HG03575 (cell line): ENCODE results near the gene MARCHF5.
"Not testable (repeated sequence)": the region's sequence is repeated elsewhere in the genome, so short reads cannot be mapped to it uniquely, and the experiment has no call there.

Experiments used
- ATAC-seq: cut with Tn5 transposase; IDR thresholded peaks from one replicate; pipeline ENCODE4 v1.9.1; 2021; ENCODE audit not compliant: unreplicated experiment, insufficient number of reproducible peaks, low FRiP score; ENCODE audit errors: extremely low read depth

Gene MARCHF5

DNA sequence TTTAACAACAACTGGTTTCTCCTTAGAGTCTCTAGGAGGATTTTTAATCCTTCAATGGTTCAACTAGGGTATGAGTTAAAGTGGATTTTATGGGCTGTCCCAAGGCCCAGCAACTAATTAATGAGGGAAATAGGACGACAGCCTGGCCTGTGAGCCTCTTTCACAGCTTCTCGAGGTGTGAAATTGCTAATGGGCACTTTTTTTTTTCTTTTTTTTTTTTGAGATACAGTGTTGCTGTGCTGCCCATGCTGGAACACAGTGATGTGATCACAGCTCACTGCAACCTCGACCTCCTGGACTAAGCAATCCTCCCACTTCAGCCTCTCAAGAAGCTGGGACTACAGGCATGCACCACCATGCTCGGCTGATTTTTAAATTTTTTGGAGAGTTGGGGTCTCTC, 87.0 kb downstream of the MARCHF5 start:
- ATAC-seq, result no peak

- no peak for ATAC-seq
These were observed 90.6 kb downstream of the MARCHF5 start for GRCh38 chr10:92381543-92381954.

DNA sequence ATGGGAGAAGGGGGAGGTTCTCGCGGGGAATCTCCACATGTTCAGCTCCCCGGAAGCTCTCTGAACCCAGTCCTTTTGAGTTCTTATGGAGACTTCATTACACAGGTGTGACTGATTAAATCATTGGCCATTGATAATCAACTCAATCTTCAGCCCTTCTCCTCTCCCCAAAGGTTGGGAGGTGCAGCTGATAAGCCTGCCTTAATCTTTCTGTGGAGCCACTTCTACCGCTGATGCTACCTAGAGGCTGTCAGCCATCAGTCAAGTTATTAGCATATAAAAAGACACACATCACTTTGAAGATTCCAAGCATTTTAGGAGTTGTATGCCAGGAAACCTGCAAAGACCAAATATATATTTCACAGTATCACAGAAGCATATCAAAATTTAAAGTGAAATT, 91.7 kb downstream of the MARCHF5 start:
- no peak for ATAC-seq

DNA sequence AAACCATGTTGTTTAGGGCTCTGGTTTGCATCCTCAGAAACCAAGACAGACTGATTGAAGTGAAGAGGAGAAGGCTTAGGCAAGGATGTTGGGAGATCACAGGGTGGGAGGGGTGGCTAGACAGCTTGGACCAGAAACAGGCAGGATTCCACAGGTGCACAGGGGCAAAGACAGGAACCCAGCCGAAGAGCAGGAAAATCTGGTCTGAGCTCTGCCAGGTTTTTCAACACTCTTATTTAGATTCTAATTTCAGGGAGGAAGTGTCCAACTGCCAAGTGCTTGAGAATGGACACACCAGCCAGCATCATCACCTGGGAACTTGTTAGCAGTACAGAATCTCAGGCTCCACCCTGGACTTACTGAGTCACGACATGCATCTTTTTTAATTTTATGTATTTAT, 93.8 kb downstream of the MARCHF5 start:
- ATAC-seq, result no peak

DNA sequence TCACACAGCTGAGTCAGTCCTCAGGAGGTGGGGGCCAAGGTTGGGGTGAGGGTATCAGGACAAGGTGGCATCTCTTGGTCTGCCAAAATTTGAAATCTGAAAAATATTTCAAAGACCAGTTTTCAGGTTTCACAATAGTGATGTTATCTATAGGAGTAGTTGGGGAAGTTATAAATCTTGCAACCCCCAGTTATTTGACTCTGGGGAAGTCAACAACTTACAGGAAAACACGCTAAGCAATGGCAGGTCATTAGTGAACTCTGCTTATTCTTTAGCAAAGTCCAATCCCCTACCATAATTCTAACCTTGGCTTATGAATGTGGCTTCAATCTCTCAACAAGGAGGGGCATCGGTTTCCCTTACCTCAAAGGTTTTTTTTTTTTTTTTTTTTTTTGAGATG, 94.9 kb downstream of the MARCHF5 start:
- ATAC-seq, result no peak

DNA sequence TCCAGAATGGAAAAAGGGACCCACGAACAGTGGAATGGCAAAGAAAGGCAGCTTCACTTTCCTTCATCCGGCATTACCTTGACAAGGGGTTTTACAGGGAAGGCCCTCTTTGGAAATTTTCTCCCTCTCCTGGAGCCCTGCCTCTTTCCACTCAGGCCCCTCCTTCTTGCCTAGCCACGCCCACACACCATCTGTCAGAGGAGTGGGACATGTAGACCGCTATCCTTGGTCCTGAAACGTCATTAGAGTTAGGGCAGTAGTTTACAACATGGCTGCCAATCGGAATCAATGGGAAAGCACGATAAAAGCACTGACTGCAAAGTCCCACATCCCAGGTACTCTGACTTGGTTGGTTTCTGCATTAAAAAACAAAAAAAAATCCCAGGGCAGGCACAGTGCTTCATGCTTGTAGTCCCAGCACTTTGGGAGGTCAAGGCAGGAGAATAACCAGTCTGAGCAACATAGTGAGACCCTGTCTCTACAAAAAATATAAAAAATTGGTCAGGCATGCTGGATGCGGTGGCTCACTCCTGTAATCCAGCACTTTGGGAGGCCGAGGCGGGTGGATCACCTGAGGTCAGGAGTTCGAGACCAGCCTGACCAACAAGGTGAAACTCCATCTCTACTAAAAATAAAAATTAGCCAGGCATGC, 96.4 kb downstream of the MARCHF5 start:
- no peak for ATAC-seq

DNA sequence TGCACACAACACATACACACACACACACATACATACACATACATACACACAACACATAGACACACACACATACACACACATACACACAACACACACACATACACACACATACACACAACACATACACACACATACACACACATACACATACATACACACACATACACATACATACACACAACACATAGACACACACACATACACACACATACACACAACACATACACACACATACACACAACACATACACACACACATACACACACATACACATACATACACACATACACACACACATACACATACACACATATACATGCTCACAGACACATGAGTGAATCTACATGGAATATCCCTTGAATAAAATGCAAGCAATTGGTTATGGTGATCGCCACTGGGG, 102.2 kb downstream of the MARCHF5 start:
- ATAC-seq, result not testable (repeated sequence)

GRCh38 chr10:92395271-92395670, 104.3 kb downstream of the MARCHF5 start:
- ATAC-seq, result no peak

DNA sequence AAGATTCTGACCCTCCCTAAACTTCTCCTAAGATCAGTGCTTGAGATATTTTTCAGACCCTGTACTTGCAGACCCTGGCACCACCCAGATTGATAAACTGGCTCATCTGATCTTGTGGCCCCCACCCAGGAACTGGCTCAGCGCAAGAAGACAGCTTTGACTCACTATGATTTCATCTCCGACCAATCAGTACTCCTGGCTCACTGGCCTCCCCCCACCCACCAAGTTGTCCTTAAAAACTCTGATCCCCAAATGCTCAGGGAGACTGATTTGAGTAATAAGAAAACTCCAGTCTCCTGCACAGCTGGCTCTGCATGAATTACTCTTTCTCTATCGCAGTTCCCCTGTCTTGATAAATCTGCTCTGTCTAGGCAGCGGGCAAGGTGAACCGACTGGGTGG, 111.3 kb downstream of the MARCHF5 start:
- ATAC-seq, result not testable (repeated sequence)
